Kidney epithelial cell (primary cell): ENCODE measurements around the gene NEURL4. TPM values are rescaled to one million over a fixed set of nuclear protein-coding genes. Genes with fewer than 3 reads are reported as not detected.

Source experiments
- DNase-seq: peaks from one replicate; pipeline ENCODE4 v3.0.0-alpha.2; 2010; ENCODE audit warnings: low read depth
- H3K27me3 ChIP-seq: 2 replicates; pipeline ENCODE4 v1.6.0; 2011; ENCODE audit warnings: low read length; ENCODE audit not compliant: control insufficient read depth, insufficient read depth
- H3K36me3 ChIP-seq: 2 replicates; pipeline ENCODE4 v1.5.1; 2011; ENCODE audit warnings: low read length; ENCODE audit not compliant: control insufficient read depth, insufficient read depth
- H3K4me3 ChIP-seq: 2 replicates; pipeline ENCODE4 v1.5.1; 2011; ENCODE audit warnings: low read depth, mild to moderate bottlenecking, control low read depth, low read length
- total RNA-seq: library from RNA; depleted of rRNA; stranded (reverse); fragments of >200 nt; gene quantifications from 2 replicates; pipeline ENCODE4 v1.2.3, GENCODE V29; 2015
- TF ChIP-seq, protein P1 (sequence below): IDR thresholded peaks from 2 replicates; pipeline ENCODE4 v1.5.1; 2011; ENCODE audit warnings: mild to moderate bottlenecking, moderate library complexity, low read length, control low read depth, inconsistent platforms; ENCODE audit not compliant: insufficient read depth, poor library complexity, severe bottlenecking

Gene NEURL4
- total RNA-seq, 1 donor from 2014 or later = 16.3 TPM

DNA sequence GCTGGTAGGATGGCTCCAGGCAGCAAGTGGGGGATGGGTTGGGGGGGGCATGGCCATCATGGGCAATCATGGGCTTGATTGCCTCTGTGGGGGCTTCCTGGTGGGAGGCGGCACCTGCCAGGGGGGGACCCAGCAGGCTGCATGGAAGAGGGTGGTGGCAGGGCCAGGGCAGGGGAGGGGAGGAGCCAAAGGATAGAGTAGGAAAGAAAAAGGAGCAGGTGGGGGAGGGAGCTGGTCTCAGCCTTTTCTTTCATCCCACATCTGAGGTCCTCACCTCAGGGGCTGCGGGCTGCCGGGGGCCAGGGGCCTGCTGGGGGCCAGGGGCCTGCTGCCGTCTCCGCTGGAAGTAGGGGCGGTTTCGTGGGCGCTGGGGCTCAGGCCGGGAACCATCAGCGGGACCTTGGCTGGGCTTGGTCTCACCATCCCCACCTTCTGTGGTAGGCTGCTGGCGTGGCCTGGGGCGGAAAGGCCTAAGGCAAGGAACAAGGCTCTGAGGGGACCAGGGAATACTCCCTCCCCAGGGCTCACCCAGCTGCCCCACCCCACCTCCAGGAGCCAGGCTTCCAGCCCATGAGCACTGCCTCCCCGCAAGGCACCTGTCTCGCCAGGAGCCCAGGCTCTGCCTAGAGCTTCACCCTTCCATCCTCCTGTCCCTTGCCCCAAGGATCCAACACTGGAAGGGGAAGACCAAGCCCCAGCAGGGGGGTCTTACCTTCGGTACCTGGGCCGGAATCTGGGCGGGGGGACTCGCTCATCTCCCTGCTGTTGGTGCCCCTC lies 39.7 kb downstream of the NEURL4 start:
- Histone ChIP-seq H3K36me3 (no peaks in the 10 kb centered on the region), H3K27me3 (peaks cover 67% of the 10 kb centered on the region), H3K4me3 (no peak overlapping the region)
- DNase-seq = no peak
- TF ChIP-seq, protein P1, sequence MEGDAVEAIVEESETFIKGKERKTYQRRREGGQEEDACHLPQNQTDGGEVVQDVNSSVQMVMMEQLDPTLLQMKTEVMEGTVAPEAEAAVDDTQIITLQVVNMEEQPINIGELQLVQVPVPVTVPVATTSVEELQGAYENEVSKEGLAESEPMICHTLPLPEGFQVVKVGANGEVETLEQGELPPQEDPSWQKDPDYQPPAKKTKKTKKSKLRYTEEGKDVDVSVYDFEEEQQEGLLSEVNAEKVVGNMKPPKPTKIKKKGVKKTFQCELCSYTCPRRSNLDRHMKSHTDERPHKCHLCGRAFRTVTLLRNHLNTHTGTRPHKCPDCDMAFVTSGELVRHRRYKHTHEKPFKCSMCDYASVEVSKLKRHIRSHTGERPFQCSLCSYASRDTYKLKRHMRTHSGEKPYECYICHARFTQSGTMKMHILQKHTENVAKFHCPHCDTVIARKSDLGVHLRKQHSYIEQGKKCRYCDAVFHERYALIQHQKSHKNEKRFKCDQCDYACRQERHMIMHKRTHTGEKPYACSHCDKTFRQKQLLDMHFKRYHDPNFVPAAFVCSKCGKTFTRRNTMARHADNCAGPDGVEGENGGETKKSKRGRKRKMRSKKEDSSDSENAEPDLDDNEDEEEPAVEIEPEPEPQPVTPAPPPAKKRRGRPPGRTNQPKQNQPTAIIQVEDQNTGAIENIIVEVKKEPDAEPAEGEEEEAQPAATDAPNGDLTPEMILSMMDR = no peak

DNA sequence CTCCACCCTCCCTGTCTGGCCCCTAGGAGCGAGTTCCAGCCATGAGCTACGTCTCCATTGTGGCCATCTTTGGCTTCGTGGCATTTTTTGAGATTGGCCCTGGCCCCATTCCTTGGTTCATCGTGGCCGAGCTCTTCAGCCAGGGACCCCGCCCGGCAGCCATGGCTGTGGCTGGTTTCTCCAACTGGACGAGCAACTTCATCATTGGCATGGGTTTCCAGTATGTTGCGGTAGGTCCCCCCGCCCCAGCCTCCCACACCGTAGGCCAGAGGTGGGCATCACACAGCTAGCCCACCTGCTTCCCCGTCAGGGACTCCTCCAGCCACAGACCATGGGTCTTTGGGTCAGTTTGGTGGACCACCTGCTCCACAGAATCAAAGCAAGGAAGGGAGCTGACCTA lies 43.5 kb downstream of the NEURL4 start:
- Histone ChIP-seq H3K4me3 (no peak overlapping the region), H3K27me3 (peaks cover 67% of the 10 kb centered on the region), H3K36me3 (no peaks in the 10 kb centered on the region)
- TF ChIP-seq, protein P1 = no peak
- DNase-seq = no peak

DNA sequence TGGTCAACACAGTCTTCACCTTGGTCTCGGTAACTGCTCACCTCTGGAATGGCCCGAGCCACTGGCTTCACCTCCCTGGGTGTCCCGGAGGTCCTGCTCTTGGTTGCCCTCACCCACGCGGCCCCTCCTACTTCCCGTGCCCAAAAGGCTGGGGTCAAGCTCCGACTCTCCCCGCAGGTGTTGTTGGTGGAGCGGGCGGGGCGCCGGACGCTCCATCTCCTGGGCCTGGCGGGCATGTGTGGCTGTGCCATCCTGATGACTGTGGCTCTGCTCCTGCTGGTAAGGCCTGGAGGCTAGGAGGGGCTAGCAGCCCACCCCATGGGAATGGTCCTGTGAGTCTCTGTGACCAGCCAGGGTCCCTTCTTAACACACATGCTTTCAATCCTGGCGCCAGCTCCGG lies 44.2 kb downstream of the NEURL4 start:
- TF ChIP-seq, protein P1 = no peak
- Histone ChIP-seq H3K36me3 (no peaks in the 10 kb centered on the region), H3K27me3 (peaks cover 63% of the 10 kb centered on the region)

DNA sequence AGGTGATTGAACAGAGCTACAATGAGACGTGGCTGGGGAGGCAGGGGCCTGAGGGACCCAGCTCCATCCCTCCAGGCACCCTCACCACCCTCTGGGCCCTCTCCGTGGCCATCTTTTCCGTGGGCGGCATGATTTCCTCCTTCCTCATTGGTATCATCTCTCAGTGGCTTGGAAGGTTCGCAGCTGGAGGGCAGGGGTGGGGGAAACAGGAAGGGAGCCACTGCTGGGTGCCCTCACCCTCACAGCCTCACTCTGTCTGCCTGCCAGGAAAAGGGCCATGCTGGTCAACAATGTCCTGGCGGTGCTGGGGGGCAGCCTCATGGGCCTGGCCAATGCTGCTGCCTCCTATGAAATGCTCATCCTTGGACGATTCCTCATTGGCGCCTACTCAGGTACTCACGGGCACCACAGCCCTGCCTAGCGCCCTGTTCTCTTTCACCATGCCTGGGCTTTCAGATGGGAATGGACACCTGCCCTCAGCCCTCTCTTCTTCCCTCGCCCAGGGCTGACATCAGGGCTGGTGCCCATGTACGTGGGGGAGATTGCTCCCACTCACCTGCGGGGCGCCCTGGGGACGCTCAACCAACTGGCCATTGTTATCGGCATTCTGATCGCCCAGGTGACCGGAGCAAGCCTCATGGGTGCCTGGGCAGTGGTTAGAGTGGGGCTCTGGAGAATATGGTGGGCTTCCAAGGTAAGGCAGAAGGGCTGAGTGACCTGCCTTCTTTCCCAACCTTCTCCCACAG lies 45.5 kb downstream of the NEURL4 start:
- DNase-seq = no peak
- no peaks in the 10 kb centered on the region for H3K36me3 ChIP-seq
- peaks cover 56% of the 10 kb centered on the region for H3K27me3 ChIP-seq
- TF ChIP-seq, protein P1 = no peak
- H3K4me3 ChIP-seq = no peak overlapping the region

More for the DNA sequence above, 44.2 kb downstream of the NEURL4 start:
- H3K4me3 ChIP-seq = no peak overlapping the region
- DNase-seq = no peak

DNA sequence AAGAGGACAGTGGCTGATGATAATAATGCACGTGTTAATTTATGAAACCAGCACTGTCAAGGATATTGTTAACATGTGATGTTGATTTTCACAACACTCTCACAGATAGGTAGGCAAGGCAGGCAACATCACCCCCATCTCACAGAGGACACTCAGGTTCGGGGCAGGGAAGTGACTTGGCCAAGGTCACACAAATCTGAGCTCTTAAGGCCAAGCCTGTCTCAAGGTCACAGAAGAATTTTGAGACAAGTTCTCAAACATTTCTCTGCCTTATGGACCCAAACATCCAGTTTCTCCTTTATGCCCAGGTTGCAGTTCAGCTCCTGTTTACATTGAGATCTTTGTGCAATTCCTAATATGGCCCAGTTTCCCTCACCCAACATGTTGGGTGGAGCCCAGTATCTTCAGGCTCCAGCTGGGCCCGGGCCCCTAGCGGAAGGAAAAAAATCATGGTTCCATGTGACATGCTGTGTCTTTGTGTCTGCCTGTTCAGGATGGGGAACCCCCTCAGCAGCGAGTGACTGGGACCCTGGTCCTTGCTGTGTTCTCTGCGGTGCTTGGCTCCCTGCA lies 46.3 kb downstream of the NEURL4 start:
- no peak for DNase-seq
- Histone ChIP-seq H3K36me3 (no peaks in the 10 kb centered on the region), H3K4me3 (no peak overlapping the region), H3K27me3 (peaks cover 50% of the 10 kb centered on the region)
- TF ChIP-seq, protein P1 = no peak
